Activated T-cell treated with anti-CD3 and anti-CD28 coated beads, Interleukin-2, amount 50 U/mL, for 1 hour (primary cell): ENCODE measurements around the gene DPEP1.
"Not testable (repeated sequence)": the region's sequence is repeated elsewhere in the genome, so short reads cannot be mapped to it uniquely, and the experiment has no call there.

Experiments used
- DNase-seq: peaks from one replicate; pipeline ENCODE4 v3.0.0-alpha.2; 2020

DPEP1 gene

GRCh38 chr16:89613231-89613953 lies at the start of gene DPEP1:
TSS of gene DPEP1 (plus strand) at chr16:89613642. CDS start at chr16:89630411, 16,769 bp downstream.
- DNase-seq, result no peak

GRCh38 chr16:89564476-89565255 lies 48.8 kb upstream of the DPEP1 start:
- peak; percentile 35 for DNase-seq

DNA sequence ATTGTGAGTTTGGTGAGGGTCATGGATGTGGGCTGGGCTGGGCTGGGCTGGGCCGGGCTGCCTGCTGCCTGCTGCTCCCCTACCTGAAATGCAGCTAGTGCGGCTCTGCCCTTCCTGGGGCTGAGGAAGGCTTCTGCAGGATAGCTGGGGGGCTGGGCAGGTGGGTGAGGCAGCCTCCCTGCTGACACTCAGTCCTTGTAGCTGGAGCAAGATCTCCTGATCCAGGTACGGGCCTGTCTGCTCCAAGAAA lies 48.3 kb upstream of the DPEP1 start:
- no peak for DNase-seq

DNA sequence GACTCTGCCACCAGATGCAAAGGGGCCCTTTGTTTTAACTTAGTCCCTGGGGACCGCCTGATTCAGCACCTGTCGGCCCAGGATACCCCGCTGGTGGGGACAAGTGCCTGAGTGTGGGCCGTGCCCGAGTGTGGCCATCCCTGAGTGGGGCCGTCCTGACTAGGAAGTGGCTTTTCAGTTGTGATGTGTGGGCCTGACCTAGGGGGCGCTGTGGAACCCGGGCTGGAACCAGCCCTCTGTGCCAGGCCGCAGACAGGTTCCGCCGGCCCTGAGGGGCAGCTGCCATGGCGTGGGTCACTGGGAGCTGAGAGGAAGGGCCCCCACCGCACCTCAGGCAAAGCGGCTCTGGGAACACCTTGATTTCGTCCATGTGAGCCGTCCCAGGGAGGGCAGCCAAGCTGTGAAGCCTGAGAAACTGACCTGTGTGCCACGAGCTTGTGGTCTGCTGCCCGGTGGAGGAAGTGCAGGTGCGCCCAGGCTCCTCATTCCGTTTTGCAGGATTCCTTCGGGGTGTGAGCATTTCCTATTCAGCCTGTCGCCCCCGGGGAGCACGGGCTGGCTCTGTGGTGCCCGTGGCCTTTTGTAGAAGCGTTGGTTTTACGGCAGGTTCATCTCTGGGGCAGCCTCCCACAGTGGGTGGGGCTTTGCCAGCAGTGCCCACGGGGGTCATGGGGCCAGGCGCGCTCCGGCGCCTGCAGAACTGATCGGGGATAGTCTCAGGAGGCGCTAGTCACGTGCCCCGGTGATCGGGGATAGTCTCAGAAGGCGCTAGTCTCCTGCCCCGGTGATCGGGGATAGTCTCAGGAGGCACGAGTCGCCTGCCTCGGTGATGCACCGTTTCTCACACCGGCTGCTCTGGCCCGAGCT lies 47.7 kb upstream of the DPEP1 start:
- DNase-seq, result peak; percentile 60

- DNase-seq, result no peak
Observed at GRCh38 chr16:89567656-89568594, 45.5 kb upstream of the DPEP1 start.

- no peak for DNase-seq
Observed at GRCh38 chr16:89569506-89570341, 43.7 kb upstream of the DPEP1 start.

- no peak for DNase-seq
Observed at GRCh38 chr16:89570342-89570923, 43.0 kb upstream of the DPEP1 start.

- not testable (repeated sequence) for DNase-seq
Observed at GRCh38 chr16:89570983-89571598, 42.4 kb upstream of the DPEP1 start.

DNA sequence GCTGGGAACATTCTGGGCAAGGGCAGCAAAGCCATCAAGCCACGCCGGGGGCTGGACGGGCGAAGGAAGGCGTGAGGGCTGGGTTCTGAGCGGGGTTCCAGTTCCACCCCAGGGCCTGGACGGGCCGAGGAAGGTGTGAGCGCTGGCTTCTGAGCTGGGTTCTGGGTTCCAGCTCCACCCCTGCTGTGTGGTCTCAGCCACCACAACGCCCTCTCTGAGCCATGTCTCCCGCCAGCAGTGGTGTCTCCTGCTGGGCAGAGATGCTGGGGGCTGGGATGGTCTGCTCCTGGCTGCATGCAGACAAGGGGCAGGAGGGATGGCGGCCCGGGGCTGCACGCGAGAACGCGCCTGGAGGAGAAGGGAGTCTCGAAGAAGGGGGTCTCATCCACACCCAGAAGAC lies 41.8 kb upstream of the DPEP1 start:
- DNase-seq, result no peak

- no peak for DNase-seq
Observed at GRCh38 chr16:89572073-89572484, 41.4 kb upstream of the DPEP1 start.

DNA sequence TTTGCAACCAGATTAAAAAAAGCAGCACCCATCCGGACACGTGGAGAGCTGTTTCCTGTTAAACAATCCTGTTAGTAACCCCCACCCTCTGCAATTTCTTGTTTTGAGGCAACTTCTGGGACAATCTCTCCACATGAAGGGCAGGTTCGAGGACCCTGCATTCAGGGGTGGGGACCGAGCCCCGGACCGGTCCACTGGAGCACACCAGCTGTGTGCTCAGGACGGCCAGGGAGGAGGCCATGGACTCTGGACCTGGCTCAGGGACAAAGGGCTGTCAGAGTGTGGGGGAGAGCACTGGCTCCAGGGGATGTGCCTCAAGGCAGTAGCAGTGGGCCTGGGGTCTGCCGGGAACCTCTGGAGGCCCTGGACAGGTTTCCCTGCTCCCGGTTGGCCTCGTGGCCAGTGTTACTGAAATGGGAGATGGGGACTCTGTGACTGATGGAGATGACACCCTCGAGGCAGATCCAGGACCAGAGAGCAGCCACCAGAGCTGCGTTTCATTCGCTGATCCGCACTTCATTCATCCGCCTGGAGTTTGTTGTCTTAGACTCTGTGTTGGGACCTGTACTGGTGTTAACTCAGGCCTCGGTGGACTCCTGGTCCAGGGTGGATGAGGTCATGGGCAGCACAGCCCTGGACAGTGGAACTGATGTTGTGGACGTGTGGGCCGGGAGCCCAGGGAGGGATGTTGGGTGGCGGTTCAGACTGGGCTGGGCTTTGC lies 40.8 kb upstream of the DPEP1 start:
- no peak for DNase-seq

DNA sequence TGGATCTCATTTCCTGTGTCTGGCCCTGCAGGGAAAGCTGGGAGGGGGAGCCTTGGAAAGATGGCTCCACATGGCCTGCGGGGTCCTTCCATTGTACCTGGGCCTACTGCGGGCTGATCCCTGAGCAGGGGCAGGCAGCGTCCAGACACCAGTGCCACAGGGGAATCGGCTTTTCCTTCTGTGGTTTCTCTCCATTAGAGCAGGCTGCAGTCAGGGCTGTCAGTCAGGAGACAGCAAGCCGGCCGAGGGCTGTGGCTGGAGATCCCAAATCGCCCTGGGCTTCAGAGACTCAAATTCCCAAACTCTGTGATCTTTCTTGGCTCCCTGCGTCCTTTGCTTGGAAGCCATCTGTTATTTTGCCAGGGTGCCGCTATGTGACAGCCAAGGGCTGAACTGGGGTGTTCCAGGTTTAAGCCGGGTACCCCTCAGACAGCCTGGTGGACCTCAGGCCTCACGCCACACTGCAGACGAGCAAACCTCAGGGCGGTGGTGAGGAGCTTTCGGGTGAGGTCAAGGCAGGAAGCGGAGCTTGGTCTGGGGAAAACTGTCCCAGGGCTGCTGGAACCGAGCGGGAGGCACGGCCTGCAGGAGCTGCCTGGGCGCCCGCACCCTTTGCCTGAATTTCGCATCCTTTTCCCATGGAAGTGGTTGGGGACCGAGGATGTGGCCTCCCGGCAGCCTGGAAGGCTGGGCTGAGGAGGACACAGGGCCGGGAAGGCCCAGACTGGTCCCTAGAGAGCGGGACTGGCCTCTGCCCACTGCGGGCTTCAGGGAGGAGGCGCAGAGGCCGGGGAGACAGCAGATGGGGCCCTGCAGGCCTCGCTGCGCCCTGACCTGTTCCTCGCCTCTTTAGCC lies 39.4 kb upstream of the DPEP1 start:
- DNase-seq, result no peak

- DNase-seq, result peak; percentile 69
Observed at GRCh38 chr16:89574681-89575246, 38.7 kb upstream of the DPEP1 start.

DNA sequence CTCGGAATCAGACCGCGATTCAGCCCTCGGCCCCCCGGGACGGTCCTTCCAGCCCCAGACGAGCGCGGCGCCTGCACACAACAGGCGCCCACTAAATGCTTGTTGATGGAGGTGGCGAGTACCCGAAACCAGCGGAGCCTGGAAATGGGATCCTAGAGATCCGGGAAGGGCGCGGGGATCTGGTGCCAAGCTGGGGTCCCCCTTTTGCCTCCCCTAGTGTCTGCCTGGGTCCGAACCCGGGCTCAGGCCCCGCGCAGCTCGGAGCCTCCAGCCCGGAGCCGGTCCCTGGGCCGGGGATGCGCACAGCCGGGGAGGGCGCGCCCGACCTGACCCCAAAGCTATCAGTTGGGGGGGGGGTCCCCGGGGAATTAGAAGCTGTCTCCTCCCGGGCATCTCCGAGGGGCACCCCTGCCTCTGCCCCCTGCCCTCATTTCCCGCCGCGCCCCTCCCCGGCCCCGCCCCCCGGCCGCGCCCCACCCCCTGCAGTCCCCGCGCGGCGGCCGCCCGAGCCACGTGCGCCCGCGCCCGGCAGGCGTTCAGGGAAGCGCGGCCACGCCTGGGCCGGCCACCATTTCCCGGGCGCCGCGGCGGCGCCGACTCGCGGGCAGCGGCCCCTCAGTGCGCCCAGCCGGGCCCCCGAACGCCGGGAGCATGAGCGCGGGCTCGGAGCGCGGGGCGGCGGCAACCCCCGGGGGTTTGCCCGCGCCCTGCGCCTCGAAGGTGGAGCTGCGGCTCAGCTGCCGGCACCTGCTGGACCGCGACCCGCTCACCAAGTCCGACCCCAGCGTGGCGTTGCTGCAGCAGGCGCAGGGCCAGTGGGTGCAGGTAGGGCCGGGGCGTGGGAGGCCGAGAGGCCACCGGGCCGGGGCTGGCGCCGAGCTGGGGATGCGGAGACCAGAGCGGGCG lies 37.9 kb upstream of the DPEP1 start, which contains the start of gene CPNE7:
CPNE7 (plus strand) TSS at position 512 of the 906 bp plus-strand sequence; CDS start at position 652, 140 bp downstream.
- DNase-seq, result peak; percentile 39

- DNase-seq, result no peak
Observed at GRCh38 chr16:89576153-89577054, 37.0 kb upstream of the DPEP1 start.
